Measurements from ENCODE around the gene HPSE2. TPM values are rescaled to one million over a fixed set of nuclear protein-coding genes. Genes with fewer than 3 reads are reported as not detected.

Gene HPSE2
- total and polyA plus RNA-seq, 2 experiments from 2014 or later: not detected

GRCh38 chr10:98533746-98534445 is 701.8 kb downstream of the HPSE2 start:
- Histone ChIP-seq H3K4me2 (ENCODE audit: unreplicated experiment) (peak overlapping the region; percentile 39), H3F3A (ENCODE audit: insufficient read depth) (peaks cover 10% of the 10 kb centered on the region; the same call in 1 of the 2 replicates), H3K79me2 (ENCODE audit: insufficient read depth) (no peaks in the 10 kb centered on the region), H4K20me1 (ENCODE audit: insufficient read depth) (no peaks in the 10 kb centered on the region), H3K4me1 (ENCODE audit: insufficient read depth) (peaks cover 26% of the 10 kb centered on the region), H2AFZ (peak overlapping the region; percentile 40), H3K4me3 (no peak overlapping the region), H3K9me3 (ENCODE audit: low read depth) (no peaks in the 10 kb centered on the region), H3K36me3 (ENCODE audit: low read depth) (no peaks in the 10 kb centered on the region), H3K27ac (no peak overlapping the region), H3K9me2 (ENCODE audit: insufficient read depth) (no peaks in the 10 kb centered on the region), H3K27me3 (replicated peaks; ENCODE audit: insufficient read depth) (no peaks in the 10 kb centered on the region), H3K9ac (no peak overlapping the region)
- TF ChIP-seq EZH2phosphoT487 (IDR thresholded peaks at IDR 0.05; ENCODE audit: insufficient read depth, low read depth): no peak
- TF ChIP-seq EZH2 (IDR thresholded peaks at IDR 0.05; ENCODE audit: insufficient read depth, poor library complexity, severe bottlenecking): no peak
- 39 to 41% methylated on average over 3 of the region's 3 CpGs for WGBS, 2 experiments (ENCODE audit: low coverage in 1 of 2, low lambda C conversion rate in 2 of 2, missing lambda C conversion rate in 2 of 2)
- in situ Hi-C loops (cut with MboI): no loop called here
- DNase-seq: peak; percentile 60

- no peaks in the 10 kb centered on the region for H3K36me3 ChIP-seq (ENCODE audit: low read depth)
- no peaks in the 10 kb centered on the region for H3K9me3 ChIP-seq (ENCODE audit: low read depth)
- no peaks in the 10 kb centered on the region for H3K79me2 ChIP-seq (ENCODE audit: insufficient read depth)
- in situ Hi-C loops (cut with MboI): no loop called here
- peaks cover 16% of the 10 kb centered on the region; the same call in 1 of the 2 replicates for H3F3A ChIP-seq (ENCODE audit: insufficient read depth)
- no peaks in the 10 kb centered on the region for H4K20me1 ChIP-seq (ENCODE audit: insufficient read depth)
- H3K4me3 ChIP-seq: no peak overlapping the region
- no peak overlapping the region for H3K27ac ChIP-seq
- H3K9me2 ChIP-seq (ENCODE audit: insufficient read depth): no peaks in the 10 kb centered on the region
- peak overlapping the region; percentile 40; the same call in 1 of the 2 replicates for H2AFZ ChIP-seq
- H3K9ac ChIP-seq: no peak overlapping the region
- H3K27me3 ChIP-seq (replicated peaks; ENCODE audit: insufficient read depth): no peaks in the 10 kb centered on the region
- TF ChIP-seq EZH2phosphoT487 (IDR thresholded peaks at IDR 0.05; ENCODE audit: insufficient read depth, low read depth) (no peak), EZH2 (IDR thresholded peaks at IDR 0.05; ENCODE audit: insufficient read depth, poor library complexity, severe bottlenecking) (no peak)
- no peak for DNase-seq
- H3K4me1 ChIP-seq (ENCODE audit: insufficient read depth): peaks cover 32% of the 10 kb centered on the region
- WGBS, 2 experiments (ENCODE audit: low coverage in 1 of 2, low lambda C conversion rate in 2 of 2, missing lambda C conversion rate in 2 of 2): 54 to 61% methylated on average over 3 of the region's 3 CpGs
- no peak overlapping the region for H3K4me2 ChIP-seq (ENCODE audit: unreplicated experiment)
Observed at GRCh38 chr10:98533241-98533640, 702.4 kb downstream of the HPSE2 start.

- Histone ChIP-seq H3K27ac (peak overlapping the region; percentile 26; the same call in 1 of the 2 replicates), H3F3A (ENCODE audit: insufficient read depth) (peaks cover 22% of the 10 kb centered on the region; the same call in 1 of the 2 replicates), H2AFZ (peak overlapping the region; percentile 42), H4K20me1 (ENCODE audit: insufficient read depth) (no peaks in the 10 kb centered on the region), H3K9me2 (ENCODE audit: insufficient read depth) (no peaks in the 10 kb centered on the region), H3K9ac (no peak overlapping the region), H3K79me2 (ENCODE audit: insufficient read depth) (no peaks in the 10 kb centered on the region), H3K27me3 (replicated peaks; ENCODE audit: insufficient read depth) (no peaks in the 10 kb centered on the region), H3K4me3 (no peak overlapping the region), H3K9me3 (ENCODE audit: low read depth) (no peaks in the 10 kb centered on the region), H3K36me3 (ENCODE audit: low read depth) (no peaks in the 10 kb centered on the region), H3K4me1 (ENCODE audit: insufficient read depth) (peaks cover 20% of the 10 kb centered on the region), H3K4me2 (ENCODE audit: unreplicated experiment) (no peak overlapping the region)
- peak; percentile 36 for DNase-seq
- in situ Hi-C loops (cut with MboI): no loop called here
- WGBS, 2 experiments (ENCODE audit: low coverage in 1 of 2, low lambda C conversion rate in 2 of 2, missing lambda C conversion rate in 2 of 2): 65 to 66% methylated on average over 9 of the region's 9 CpGs
- TF ChIP-seq EZH2 (IDR thresholded peaks at IDR 0.05; ENCODE audit: insufficient read depth, poor library complexity, severe bottlenecking): no peak
- no peak for TF ChIP-seq EZH2phosphoT487 (IDR thresholded peaks at IDR 0.05; ENCODE audit: insufficient read depth, low read depth)
Observed at GRCh38 chr10:98528805-98529183, 706.9 kb downstream of the HPSE2 start.

- in situ Hi-C loops (cut with MboI): no loop called here
- no peaks in the 10 kb centered on the region for H4K20me1 ChIP-seq (ENCODE audit: insufficient read depth)
- H3K27me3 ChIP-seq (replicated peaks; ENCODE audit: insufficient read depth): no peaks in the 10 kb centered on the region
- H3F3A ChIP-seq (ENCODE audit: insufficient read depth): peaks cover 22% of the 10 kb centered on the region; the same call in 1 of the 2 replicates
- H3K36me3 ChIP-seq (ENCODE audit: low read depth): no peaks in the 10 kb centered on the region
- WGBS, 2 experiments (ENCODE audit: low coverage in 1 of 2, low lambda C conversion rate in 2 of 2, missing lambda C conversion rate in 2 of 2): 26 to 28% methylated on average over 8 of the region's 8 CpGs
- TF ChIP-seq EZH2phosphoT487 (IDR thresholded peaks at IDR 0.05; ENCODE audit: insufficient read depth, low read depth) (no peak), EZH2 (IDR thresholded peaks at IDR 0.05; ENCODE audit: insufficient read depth, poor library complexity, severe bottlenecking) (no peak)
- no peak overlapping the region for H3K9ac ChIP-seq
- peak overlapping the region; percentile 42 for H2AFZ ChIP-seq
- no peaks in the 10 kb centered on the region for H3K9me2 ChIP-seq (ENCODE audit: insufficient read depth)
- H3K27ac ChIP-seq: peak overlapping the region; percentile 26; the same call in 1 of the 2 replicates
- peak overlapping the region; percentile 30 for H3K4me2 ChIP-seq (ENCODE audit: unreplicated experiment)
- no peaks in the 10 kb centered on the region for H3K79me2 ChIP-seq (ENCODE audit: insufficient read depth)
- H3K4me1 ChIP-seq (ENCODE audit: insufficient read depth): peaks cover 15% of the 10 kb centered on the region
- peak; percentile 77 for DNase-seq
- H3K9me3 ChIP-seq (ENCODE audit: low read depth): no peaks in the 10 kb centered on the region
- H3K4me3 ChIP-seq: no peak overlapping the region
Observed at GRCh38 chr10:98528166-98528804, 707.4 kb downstream of the HPSE2 start.

Measured in GM23248 (cell line).